Pulmonary artery endothelial cell (primary cell): ENCODE measurements around the gene CHD8. TPM values are rescaled to one million over a fixed set of nuclear protein-coding genes. Genes with fewer than 3 reads are reported as not detected.
"Not testable (repeated sequence)": the region's sequence is repeated elsewhere in the genome, so short reads cannot be mapped to it uniquely, and the experiment has no call there.

Experiments
- DNase-seq: peaks from one replicate; pipeline ENCODE4 v3.0.0-alpha.2; 2011; ENCODE audit warnings: low read depth, low spot score
- total RNA-seq: library from RNA; depleted of rRNA; stranded (reverse); fragments of >200 nt; gene quantifications from 2 replicates; pipeline ENCODE4 v1.2.3, GENCODE V29; 2014

CHD8 gene
- total RNA-seq, 1 donor from 2014 or later: 50.4 TPM

DNA sequence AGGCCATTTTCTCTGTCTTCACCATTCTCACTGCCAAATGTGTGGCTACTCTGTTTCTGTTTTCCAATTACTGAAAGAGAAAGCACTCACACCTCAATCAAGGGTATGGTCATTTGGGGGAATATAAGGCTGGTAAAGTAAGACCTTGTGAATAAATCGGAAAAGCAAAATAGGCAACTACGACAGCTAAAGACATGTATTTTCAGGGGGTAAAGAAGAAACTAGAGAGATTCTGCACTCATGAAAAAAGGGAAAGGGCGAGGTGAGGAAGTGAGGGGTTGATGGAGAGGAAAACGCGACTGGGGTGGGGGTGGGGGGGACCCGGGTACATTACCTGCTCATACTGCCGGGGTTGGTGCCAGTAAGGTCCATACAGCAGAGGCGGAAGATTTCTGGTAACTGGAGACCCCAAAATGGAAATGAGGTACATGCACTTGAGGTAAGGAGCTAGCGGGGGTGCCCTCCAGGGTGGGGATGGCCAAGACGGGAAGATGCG lies 19.3 kb downstream of the CHD8 start:
- no peak for DNase-seq

GRCh38 chr14:21431126-21431525 lies 24.8 kb downstream of the CHD8 start:
- DNase-seq: no peak

GRCh38 chr14:21428930-21429329 lies 27.0 kb downstream of the CHD8 start:
- no peak for DNase-seq

DNA sequence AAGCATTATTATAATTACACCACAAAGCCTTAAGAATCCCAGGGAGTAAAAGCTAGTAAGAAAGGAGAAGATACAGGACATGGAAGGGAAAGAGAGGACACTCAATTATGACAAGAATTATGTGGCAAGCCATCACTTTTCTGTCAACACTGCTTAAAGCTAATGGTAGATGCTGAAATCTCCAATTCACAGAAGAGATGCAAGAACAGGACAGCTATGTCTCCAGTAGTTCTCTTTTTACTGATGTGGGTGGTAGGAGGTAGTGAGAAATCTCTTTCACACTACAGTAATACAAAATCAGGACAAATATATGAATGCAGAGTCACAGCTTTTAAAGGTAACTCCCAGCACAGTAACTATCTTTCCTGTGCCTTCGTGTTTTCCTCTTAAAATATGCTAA lies 29.2 kb downstream of the CHD8 start:
- no peak for DNase-seq

- no peak for DNase-seq
Measured at GRCh38 chr14:21419528-21419927, 36.4 kb downstream of the CHD8 start.

DNA sequence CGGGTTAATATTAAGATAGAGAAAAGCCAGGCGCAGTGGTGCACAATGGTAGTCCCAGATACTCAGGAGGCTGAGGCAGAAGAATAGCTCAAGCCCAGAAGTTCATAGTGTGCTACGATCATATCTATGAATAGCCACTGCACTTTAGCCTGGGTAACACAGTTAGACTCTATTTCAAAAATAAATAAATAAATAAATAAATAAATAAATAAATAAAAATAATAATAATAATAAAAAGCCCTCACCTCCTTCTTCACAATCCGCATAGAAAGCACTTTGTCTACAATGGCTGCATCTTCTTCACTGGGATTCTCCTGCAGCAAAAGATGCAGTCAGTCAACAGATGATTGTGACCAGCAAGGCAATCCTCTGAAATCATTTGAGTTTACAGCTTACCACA lies 40.6 kb downstream of the CHD8 start:
- no peak for DNase-seq

GRCh38 chr14:21414137-21414631 lies 41.7 kb downstream of the CHD8 start:
- DNase-seq: no peak

- DNase-seq: no peak
Measured at GRCh38 chr14:21408147-21408546, 47.8 kb downstream of the CHD8 start.

DNA sequence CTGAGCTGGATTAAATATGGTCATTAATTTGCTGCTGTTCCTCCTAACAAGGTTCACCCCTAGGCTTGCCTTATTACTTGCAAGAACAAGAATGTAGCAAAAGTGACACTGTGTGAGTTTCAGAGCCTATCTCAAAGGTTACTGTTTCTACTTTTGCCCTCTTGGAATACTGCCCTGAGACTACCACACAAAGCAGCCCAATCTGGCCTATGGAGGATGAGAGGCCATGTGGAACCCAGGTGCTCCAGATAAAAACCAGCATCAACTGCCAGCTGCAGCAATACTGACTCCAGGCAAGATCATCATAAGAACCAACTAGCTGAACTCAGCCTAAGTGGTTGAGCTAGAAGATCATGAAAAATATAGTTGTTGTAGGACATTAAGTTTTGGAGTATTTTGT lies 49.7 kb downstream of the CHD8 start:
- DNase-seq: no peak

- DNase-seq: peak; percentile 66
Measured at GRCh38 chr14:21405097-21405496, 50.8 kb downstream of the CHD8 start.

DNA sequence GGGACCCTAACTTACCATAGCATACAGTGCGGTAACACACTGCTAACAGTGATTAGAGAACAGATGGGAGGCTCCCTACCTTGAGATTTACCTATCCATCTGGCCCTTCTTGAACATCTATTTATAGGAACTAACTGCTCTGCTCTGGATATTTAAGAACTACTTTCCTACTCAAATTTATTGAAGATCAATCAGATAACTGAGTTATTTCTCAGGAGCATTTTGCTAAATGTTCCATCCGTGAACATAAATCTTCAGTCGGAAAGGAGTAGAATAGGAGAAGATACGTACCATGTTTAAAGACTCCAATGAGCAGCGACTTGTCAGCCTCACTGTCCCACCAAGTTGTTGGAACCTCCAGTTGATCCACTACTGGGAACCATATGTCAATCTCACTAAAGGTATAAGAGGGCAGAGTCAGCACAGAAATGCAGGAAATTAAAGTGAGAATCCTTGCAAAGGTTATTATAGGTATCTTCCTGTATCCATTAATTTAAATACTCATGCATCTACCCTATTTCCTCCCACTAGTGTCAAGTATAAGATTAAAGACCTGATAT lies 56.5 kb downstream of the CHD8 start:
- DNase-seq: no peak

DNA sequence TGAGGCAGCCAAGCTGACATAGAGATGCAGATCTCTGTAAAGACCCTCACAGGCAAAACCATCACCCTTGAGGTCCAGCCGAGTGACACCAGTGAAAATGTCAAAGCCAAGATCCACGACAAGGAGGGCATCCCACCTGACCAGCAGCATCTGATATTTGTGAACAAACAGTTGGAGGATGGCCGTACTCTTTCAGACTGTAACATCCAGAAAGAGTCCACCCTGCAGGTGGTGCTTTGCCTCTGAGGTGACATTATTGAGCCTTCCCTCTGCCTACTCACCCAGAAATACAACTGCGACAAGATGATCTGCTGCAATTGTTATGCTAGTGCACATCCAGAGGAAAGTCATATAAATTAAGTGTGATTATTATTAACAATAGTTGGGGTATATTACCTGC lies 57.0 kb downstream of the CHD8 start:
- no peak for DNase-seq

GRCh38 chr14:21395450-21395849 lies 60.5 kb downstream of the CHD8 start:
- DNase-seq: no peak

DNA sequence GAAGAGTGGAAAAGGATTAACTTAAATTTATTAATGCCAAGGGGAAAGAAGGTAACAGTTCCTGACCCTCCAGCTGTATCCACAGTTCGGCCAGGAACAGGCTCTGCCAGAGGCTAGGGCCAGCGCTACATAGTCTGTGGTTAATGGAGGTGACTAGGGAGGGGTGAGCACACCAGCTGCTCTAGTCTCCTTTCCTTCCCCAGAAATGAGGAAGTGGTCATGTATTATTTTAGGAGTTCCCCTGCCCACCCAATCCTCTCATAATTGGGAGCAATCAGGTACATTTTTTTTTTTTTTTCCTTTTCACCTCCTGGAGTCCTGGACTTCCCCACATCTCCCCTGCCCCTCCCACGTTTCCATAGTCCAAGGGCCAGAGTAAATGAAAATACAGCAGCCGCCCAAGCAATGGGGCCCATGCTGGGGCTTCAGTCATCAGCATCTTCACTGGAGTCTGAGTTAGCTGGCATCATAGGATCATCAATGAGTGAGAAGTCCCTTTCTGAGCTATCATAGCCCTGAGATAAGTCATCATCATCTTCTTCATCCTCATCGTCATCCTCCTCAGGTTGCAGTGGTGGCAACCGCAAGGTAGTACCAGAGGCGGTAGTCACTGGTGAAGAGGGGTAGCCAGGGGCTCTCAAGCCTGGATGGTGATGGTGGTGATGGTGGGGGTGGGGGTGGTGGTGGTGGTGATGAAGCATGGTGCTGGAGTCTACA lies 70.6 kb downstream of the CHD8 start:
- no peak for DNase-seq

DNA sequence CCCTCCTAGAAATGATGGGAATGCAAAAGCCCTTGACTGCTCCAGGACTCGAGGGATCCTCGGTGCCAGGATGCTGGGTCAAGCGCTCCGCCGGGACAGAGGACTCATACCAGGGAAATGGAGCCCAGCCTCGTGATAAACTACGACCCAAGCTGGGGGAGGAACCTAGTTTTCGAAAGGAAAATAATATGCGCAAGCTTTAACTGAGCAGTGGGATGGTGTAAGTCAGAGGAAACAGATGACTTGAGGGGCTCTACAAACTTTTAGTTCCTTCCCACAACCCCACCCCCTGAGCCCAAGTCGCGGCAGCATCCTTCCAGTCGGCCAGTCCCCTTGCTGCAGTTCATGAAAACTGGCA lies 71.5 kb downstream of the CHD8 start:
- no peak for DNase-seq

DNA sequence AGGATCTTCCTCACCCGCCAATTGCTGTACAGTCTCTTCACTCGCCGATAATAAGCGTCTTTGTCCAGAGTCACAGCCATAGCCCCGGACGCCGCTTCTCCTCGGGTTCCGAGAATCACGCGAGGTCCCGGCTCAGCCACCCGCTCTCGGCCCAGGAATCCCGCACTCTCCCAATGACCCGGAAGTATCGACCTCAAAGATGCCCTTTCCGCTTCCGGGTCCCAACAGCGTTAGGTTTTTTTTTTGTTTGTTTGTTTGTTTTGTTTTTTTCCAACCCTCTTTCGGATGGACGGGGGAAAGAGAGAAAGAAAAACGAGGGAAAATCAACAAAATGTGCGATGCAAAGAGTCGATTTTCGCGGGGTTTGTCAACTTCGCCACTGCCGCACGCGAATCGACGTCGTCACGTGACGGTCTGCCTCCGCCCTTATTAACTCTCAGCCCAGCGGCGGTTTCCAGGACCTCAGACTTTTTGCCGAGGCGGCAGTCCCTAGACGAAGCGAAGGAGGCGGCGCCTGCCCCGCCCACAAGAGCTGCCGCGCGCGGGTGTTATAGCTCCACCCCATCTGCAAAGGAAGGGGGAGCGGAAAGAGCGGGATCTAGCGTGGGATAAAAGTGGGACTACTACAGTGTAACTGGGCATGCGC lies 72.0 kb downstream of the CHD8 start, which contains the start of gene SUPT16H:
Gene SUPT16H (minus strand): TSS at position 172 of the 646 bp plus-strand sequence. CDS start 92 bp downstream, at position 80.
- DNase-seq: peak; percentile 86

DNA sequence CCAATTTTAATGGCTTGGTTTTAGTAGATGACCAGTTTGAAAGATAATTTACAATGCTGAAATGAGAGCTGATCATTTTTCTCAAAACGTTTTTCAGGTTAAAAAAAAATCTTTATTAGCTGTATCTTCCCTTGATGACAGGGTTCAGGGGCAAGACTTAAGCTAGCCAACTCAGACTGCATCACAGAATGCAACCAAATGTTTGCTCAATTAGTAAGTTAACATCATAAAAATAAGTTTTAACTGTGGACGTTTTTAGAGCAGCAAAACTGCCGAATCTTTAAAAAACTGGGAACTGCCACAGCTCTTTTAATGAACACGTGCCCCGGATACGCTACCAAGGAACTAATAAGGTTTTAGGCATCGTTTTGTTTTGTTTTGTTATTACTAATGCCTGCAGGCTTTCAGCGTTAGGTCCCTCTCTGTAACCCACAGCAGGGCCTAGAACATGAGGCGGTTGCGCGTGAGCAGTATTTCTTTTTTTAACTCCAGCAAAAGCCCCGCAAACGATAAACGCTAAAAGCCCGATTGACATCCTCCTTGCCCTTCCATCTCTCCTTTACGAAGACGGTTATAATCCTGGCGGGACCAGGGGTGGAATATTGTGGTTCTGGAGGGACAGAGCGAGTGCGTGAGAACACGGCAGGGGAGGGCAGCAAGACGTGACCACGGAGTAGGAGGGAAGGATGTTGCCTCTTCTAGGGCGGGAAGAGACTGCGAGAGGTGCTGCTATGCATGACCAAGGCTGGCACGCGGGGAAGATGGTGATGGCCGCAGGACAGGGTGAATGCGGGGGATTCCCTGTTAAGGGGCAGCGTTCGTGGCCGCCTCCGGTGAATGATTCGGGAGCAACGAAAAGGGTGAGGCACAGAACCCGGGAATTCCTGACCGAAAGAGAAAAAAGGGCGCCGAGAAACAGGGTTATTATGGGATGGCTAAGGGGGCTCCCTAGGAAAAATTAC lies 72.8 kb downstream of the CHD8 start:
- DNase-seq: no peak

DNA sequence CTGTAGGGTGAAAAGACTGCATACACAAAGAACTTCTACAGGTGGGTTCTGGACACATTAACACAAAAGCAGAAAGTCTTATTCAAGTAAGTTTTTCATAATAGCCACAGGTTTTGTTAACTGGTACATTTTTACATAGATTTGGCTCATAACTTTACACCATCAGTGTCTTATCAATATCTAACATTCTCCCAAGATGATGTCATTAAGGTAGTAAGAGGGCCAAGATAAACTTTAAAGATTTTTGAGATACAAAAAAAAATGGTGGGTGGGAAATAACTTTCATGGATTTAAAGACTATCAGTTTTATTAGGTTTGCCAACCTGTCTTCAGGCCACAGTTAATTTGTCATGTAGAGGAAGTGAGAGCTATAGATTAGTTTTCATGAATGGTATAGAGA lies 73.8 kb downstream of the CHD8 start:
- DNase-seq: no peak

DNA sequence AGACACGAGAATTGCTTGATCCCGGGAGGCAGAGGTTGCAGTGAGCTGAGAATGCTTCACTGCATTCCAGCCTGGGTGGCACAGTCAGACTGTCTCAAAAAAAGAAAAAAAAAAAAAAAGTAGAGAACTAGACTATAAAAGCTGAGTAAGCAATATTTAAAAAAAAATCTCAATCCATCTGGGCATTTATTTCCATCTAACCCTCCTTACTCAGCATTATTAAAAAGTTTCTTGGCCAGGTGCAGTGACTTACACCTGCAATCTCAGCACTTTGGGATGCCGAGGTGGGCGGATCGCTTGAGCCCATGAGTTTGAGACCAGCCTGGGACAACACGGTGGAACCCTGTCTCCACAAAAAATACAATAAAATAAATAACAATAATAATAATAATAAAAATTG lies 76.6 kb downstream of the CHD8 start:
- no peak for DNase-seq

DNA sequence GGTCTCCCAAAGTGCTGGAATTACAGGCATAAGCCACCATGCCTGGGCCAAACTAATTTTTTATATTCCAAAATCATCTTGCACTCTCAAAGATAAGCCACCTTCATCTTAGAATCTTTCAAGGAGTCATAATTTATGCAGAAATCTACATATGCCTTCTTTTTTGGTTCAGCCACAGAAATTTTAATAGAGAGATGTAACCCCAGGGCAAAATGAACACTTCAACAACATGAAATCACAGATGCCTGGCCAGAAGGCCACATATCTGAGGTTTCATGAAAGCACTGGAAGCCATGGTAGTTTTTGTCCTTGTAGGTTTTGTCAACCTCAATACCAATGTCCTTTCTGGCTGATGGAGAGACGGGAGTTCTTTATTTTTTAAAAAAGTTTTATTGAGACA lies 81.9 kb downstream of the CHD8 start:
- DNase-seq: no peak

DNA sequence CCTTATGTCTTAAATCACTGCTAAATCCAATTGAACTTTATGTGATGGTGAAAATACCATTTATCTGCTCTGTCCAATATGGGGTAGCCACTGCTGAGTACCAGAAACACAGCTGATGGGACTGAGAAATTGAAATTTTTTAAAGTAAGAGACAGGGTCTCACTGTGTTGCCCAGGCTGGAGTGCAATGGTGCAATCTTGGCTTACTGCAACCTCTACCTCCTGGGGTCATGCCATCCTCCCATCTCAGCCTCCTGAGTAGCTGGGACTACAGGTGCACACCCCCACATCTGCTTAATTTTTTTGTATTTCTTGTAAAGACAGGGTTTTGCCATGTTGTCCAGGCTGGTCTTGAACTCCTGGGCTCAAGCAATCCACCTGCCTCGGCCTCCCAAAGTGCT lies 83.1 kb downstream of the CHD8 start:
- not testable (repeated sequence) for DNase-seq
